Mesendoderm (in vitro differentiated cells): ENCODE measurements around the gene ZNF654.

ENCODE experiments used
- DNase-seq: peaks from one replicate; pipeline ENCODE4 v3.0.0; 2013
- H2AK5ac ChIP-seq: 2 replicates; pipeline ENCODE4 v1.6.1; 2013; ENCODE audit warnings: low read length, inconsistent platforms
- H2BK120ac ChIP-seq: 2 replicates; pipeline ENCODE4 v1.6.1; 2013; ENCODE audit warnings: low read depth, mild to moderate bottlenecking, low read length, moderate library complexity, mixed read lengths
- H2BK15ac ChIP-seq: replicated peaks from 2 replicates; pipeline ENCODE4 v1.6.1; 2013; ENCODE audit warnings: low read depth, mild to moderate bottlenecking, moderate library complexity
- H2BK5ac ChIP-seq: 2 replicates; pipeline ENCODE4 v1.6.1; 2013; ENCODE audit warnings: low read length, inconsistent platforms
- H3K18ac ChIP-seq: 2 replicates; pipeline ENCODE4 v1.6.1; 2013; ENCODE audit warnings: mild to moderate bottlenecking, low read length, mixed read lengths
- H3K23ac ChIP-seq: one replicate; pipeline ENCODE4 v1.6.1; 2013; ENCODE audit warnings: low read length
- H3K27ac ChIP-seq: 2 replicates; pipeline ENCODE4 v1.5.1; 2013; ENCODE audit warnings: low read depth, mild to moderate bottlenecking, inconsistent platforms, low read length, moderate library complexity
- H3K27me3 ChIP-seq: 2 replicates; pipeline ENCODE4 v1.6.1; 2013; ENCODE audit warnings: low read length, control low read depth, mild to moderate bottlenecking, inconsistent platforms; ENCODE audit not compliant: insufficient read depth, poor library complexity
- H3K36me3 ChIP-seq: 2 replicates; pipeline ENCODE4 v1.6.1; 2013; ENCODE audit warnings: low read length, inconsistent platforms; ENCODE audit not compliant: control insufficient read depth, insufficient read depth
- H3K4ac ChIP-seq: one replicate; pipeline ENCODE4 v1.6.1; 2013; ENCODE audit warnings: low read depth, mild to moderate bottlenecking, low read length, moderate library complexity
- H3K4me1 ChIP-seq: 2 replicates; pipeline ENCODE4 v1.6.1; 2013; ENCODE audit warnings: low read depth, low read length, inconsistent platforms; ENCODE audit not compliant: control insufficient read depth
- H3K4me2 ChIP-seq: 2 replicates; pipeline ENCODE4 v1.6.1; 2013; ENCODE audit warnings: low read length
- H3K4me3 ChIP-seq: 2 replicates; pipeline ENCODE4 v1.5.1; 2013; ENCODE audit warnings: mild to moderate bottlenecking, low read length
- H3K56ac ChIP-seq: one replicate; pipeline ENCODE4 v1.6.1; 2013; ENCODE audit warnings: low read length
- H3K79me1 ChIP-seq: 2 replicates; pipeline ENCODE4 v1.6.1; 2013; ENCODE audit warnings: low read length, inconsistent platforms
- H3K79me2 ChIP-seq: 2 replicates; pipeline ENCODE4 v1.6.1; 2013; ENCODE audit warnings: mild to moderate bottlenecking, low read length; ENCODE audit not compliant: control insufficient read depth, insufficient read depth
- H3K9ac ChIP-seq: 2 replicates; pipeline ENCODE4 v1.6.1; 2013; ENCODE audit warnings: low read length, inconsistent platforms
- H4K5ac ChIP-seq: one replicate; pipeline ENCODE4 v1.6.1; 2013; ENCODE audit warnings: low read length
- H4K8ac ChIP-seq: one replicate; pipeline ENCODE4 v1.6.1; 2013; ENCODE audit warnings: low read depth, mild to moderate bottlenecking, control low read depth, low read length, moderate library complexity
- WGBS: extraction: QIAGEN DNeasy Blood & Tissue Kit; methylation state at CpG from one replicate; pipeline ENCODE4 v1.1.7; 2013; ENCODE audit warnings: low lambda C conversion rate, missing lambda C conversion rate; ENCODE audit not compliant: insufficient coverage; ENCODE audit errors: extremely low coverage; 5-methylcytosine and 5-hydroxymethylcytosine counted together

Gene ZNF654

GRCh38 chr3:88025001-88025552 lies 34.0 kb upstream of the ZNF654 start:
- Histone ChIP-seq H4K8ac (no peak overlapping the region), H3K9ac (no peak overlapping the region), H3K79me1 (no peaks in the 10 kb centered on the region), H2BK15ac (no peak overlapping the region), H4K5ac (no peak overlapping the region), H3K79me2 (no peaks in the 10 kb centered on the region), H3K56ac (no peak overlapping the region), H3K4me1 (no peaks in the 10 kb centered on the region), H3K23ac (no peak overlapping the region), H3K36me3 (no peaks in the 10 kb centered on the region), H2BK120ac (no peak overlapping the region), H3K4me2 (no peak overlapping the region), H2AK5ac (no peak overlapping the region), H2BK5ac (no peak overlapping the region), H3K18ac (no peak overlapping the region), H3K27ac (peak overlapping the region; percentile 32), H3K4ac (no peak overlapping the region), H3K27me3 (no peaks in the 10 kb centered on the region), H3K4me3 (no peak overlapping the region)
- WGBS = no CpG with 5 or more reads among the region's 4 CpGs
- DNase-seq = peak; percentile 91

GRCh38 chr3:88028876-88029275 lies 30.2 kb upstream of the ZNF654 start:
- Histone ChIP-seq H2BK15ac (no peak overlapping the region), H2BK120ac (no peak overlapping the region), H4K5ac (no peak overlapping the region), H3K79me2 (no peaks in the 10 kb centered on the region), H3K4ac (no peak overlapping the region), H2BK5ac (no peak overlapping the region), H2AK5ac (no peak overlapping the region), H3K56ac (no peak overlapping the region), H3K23ac (no peak overlapping the region), H3K27me3 (no peaks in the 10 kb centered on the region), H3K27ac (no peak overlapping the region), H3K79me1 (no peaks in the 10 kb centered on the region), H3K36me3 (no peaks in the 10 kb centered on the region), H4K8ac (no peak overlapping the region), H3K9ac (no peak overlapping the region), H3K18ac (no peak overlapping the region), H3K4me2 (no peak overlapping the region), H3K4me3 (no peak overlapping the region), H3K4me1 (no peaks in the 10 kb centered on the region)
- no CpG with 5 or more reads among the region's 2 CpGs for WGBS
- DNase-seq = no peak

- no peak overlapping the region for H3K56ac ChIP-seq
- no peak overlapping the region for H4K5ac ChIP-seq
- H2AK5ac ChIP-seq = no peak overlapping the region
- H3K79me1 ChIP-seq = no peaks in the 10 kb centered on the region
- H3K4me1 ChIP-seq = no peaks in the 10 kb centered on the region
- H3K18ac ChIP-seq = no peak overlapping the region
- no peak overlapping the region for H2BK15ac ChIP-seq
- no peaks in the 10 kb centered on the region for H3K27me3 ChIP-seq
- H3K4me3 ChIP-seq = no peak overlapping the region
- no peak overlapping the region for H2BK5ac ChIP-seq
- DNase-seq = no peak
- no peak overlapping the region for H3K4ac ChIP-seq
- H3K23ac ChIP-seq = no peak overlapping the region
- no CpG with 5 or more reads among the region's 3 CpGs for WGBS
- no peaks in the 10 kb centered on the region for H3K79me2 ChIP-seq
- H3K27ac ChIP-seq = no peak overlapping the region
- no peak overlapping the region for H3K9ac ChIP-seq
- no peak overlapping the region for H4K8ac ChIP-seq
- H2BK120ac ChIP-seq = no peak overlapping the region
- no peaks in the 10 kb centered on the region for H3K36me3 ChIP-seq
- no peak overlapping the region for H3K4me2 ChIP-seq
These were observed 28.8 kb upstream of the ZNF654 start for GRCh38 chr3:88030210-88030609.

- H2BK120ac ChIP-seq = no peak overlapping the region
These were observed 27.4 kb upstream of the ZNF654 start for GRCh38 chr3:88031642-88032077.

GRCh38 chr3:88032245-88032644 lies 26.8 kb upstream of the ZNF654 start:
- no peak overlapping the region for H2BK5ac ChIP-seq
- no peak overlapping the region for H3K4me3 ChIP-seq
- H3K9ac ChIP-seq = no peak overlapping the region
- no peak overlapping the region for H3K4ac ChIP-seq
- no peak overlapping the region for H4K5ac ChIP-seq
- H3K79me2 ChIP-seq = no peaks in the 10 kb centered on the region
- no peaks in the 10 kb centered on the region for H3K79me1 ChIP-seq
- no peak overlapping the region for H3K27ac ChIP-seq
- no peak overlapping the region for H3K23ac ChIP-seq
- no peak for DNase-seq
- H3K27me3 ChIP-seq = no peaks in the 10 kb centered on the region
- H2BK15ac ChIP-seq = no peak overlapping the region
- no peak overlapping the region for H2AK5ac ChIP-seq
- WGBS = no CpG with 5 or more reads among the region's 2 CpGs
- no peaks in the 10 kb centered on the region for H3K4me1 ChIP-seq
- H2BK120ac ChIP-seq = no peak overlapping the region
- H3K36me3 ChIP-seq = no peaks in the 10 kb centered on the region
- no peak overlapping the region for H3K56ac ChIP-seq
- no peak overlapping the region for H3K4me2 ChIP-seq
- H3K18ac ChIP-seq = no peak overlapping the region
- no peak overlapping the region for H4K8ac ChIP-seq

More at GRCh38 chr3:88031642-88032077, 27.4 kb upstream of the ZNF654 start:
- Histone ChIP-seq H3K56ac (no peak overlapping the region), H2AK5ac (no peak overlapping the region), H3K18ac (no peak overlapping the region), H3K36me3 (no peaks in the 10 kb centered on the region), H3K27ac (no peak overlapping the region), H3K4me2 (no peak overlapping the region), H2BK15ac (no peak overlapping the region), H3K4me1 (no peaks in the 10 kb centered on the region), H3K79me2 (no peaks in the 10 kb centered on the region), H4K5ac (no peak overlapping the region), H3K23ac (no peak overlapping the region), H3K79me1 (no peaks in the 10 kb centered on the region), H3K9ac (no peak overlapping the region), H3K27me3 (no peaks in the 10 kb centered on the region), H3K4me3 (no peak overlapping the region), H2BK5ac (no peak overlapping the region), H3K4ac (no peak overlapping the region), H4K8ac (no peak overlapping the region)
- DNase-seq = no peak
- no CpG with 5 or more reads among the region's 1 CpG for WGBS

GRCh38 chr3:88033079-88033478 lies 26.0 kb upstream of the ZNF654 start:
- Histone ChIP-seq H2BK120ac (no peak overlapping the region), H3K27me3 (no peaks in the 10 kb centered on the region)
- no peak for DNase-seq

More at GRCh38 chr3:88033079-88033478, 26.0 kb upstream of the ZNF654 start:
- Histone ChIP-seq H4K5ac (no peak overlapping the region), H3K56ac (no peak overlapping the region), H4K8ac (no peak overlapping the region), H3K27ac (no peak overlapping the region), H3K4me1 (no peaks in the 10 kb centered on the region), H2BK5ac (no peak overlapping the region), H3K79me1 (no peaks in the 10 kb centered on the region), H3K9ac (no peak overlapping the region), H3K79me2 (no peaks in the 10 kb centered on the region), H2BK15ac (no peak overlapping the region), H3K4me3 (no peak overlapping the region), H3K4ac (no peak overlapping the region), H3K4me2 (no peak overlapping the region), H3K36me3 (no peaks in the 10 kb centered on the region), H3K18ac (no peak overlapping the region), H3K23ac (no peak overlapping the region), H2AK5ac (no peak overlapping the region)
- WGBS = no CpG with 5 or more reads among the region's 2 CpGs
